ENCODE data around the gene HOGA1. TPM values are rescaled to one million over a fixed set of nuclear protein-coding genes. Genes with fewer than 3 reads are reported as not detected.

The HOGA1 gene
- total RNA-seq, 2 donors from 2014 or later, result 1.0 to 2.7 TPM

GRCh38 chr10:97607095-97607636, 23.0 kb downstream of the HOGA1 start:
- Histone ChIP-seq H3K36me3 (no peaks in the 10 kb centered on the region), H3K27me3 (replicated peaks; ENCODE audit: insufficient read depth) (no peaks in the 10 kb centered on the region), H3K27ac (no peak overlapping the region), H3K4me3 (no peak overlapping the region), H3K4me1 (replicated peaks) (no peaks in the 10 kb centered on the region), H3K9me3 (no peaks in the 10 kb centered on the region)
- no peak for TF ChIP-seq POLR2AphosphoS5 (IDR thresholded peaks at IDR 0.05)
- TF ChIP-seq POLR2A (IDR thresholded peaks at IDR 0.05), result no peak
- no peak for TF ChIP-seq CTCF (IDR thresholded peaks at IDR 0.05)
- DNase-seq (ENCODE audit: low spot score), result no peak
- intact Hi-C loops (cut with DNase I), result no loop called here
- 92% methylated on average over 5 of the region's 5 CpGs for WGBS

GRCh38 chr10:97608991-97609561, 24.9 kb downstream of the HOGA1 start:
- WGBS, result 72% methylated on average over 13 of the region's 13 CpGs
- Histone ChIP-seq H3K36me3 (no peaks in the 10 kb centered on the region), H3K27me3 (replicated peaks; ENCODE audit: insufficient read depth) (no peaks in the 10 kb centered on the region), H3K4me3 (no peak overlapping the region), H3K27ac (no peak overlapping the region), H3K4me1 (replicated peaks) (no peaks in the 10 kb centered on the region), H3K9me3 (no peaks in the 10 kb centered on the region)
- intact Hi-C loops (cut with DNase I), result no loop called here
- TF ChIP-seq POLR2AphosphoS5 (IDR thresholded peaks at IDR 0.05) (no peak), CTCF (IDR thresholded peaks at IDR 0.05) (no peak), POLR2A (IDR thresholded peaks at IDR 0.05) (no peak)
- no peak for DNase-seq (ENCODE audit: low spot score)

GRCh38 chr10:97611473-97611872, 27.3 kb downstream of the HOGA1 start:
- no peaks in the 10 kb centered on the region for H3K4me1 ChIP-seq (replicated peaks)
- H3K27me3 ChIP-seq (replicated peaks; ENCODE audit: insufficient read depth), result no peaks in the 10 kb centered on the region
- H3K9me3 ChIP-seq, result no peaks in the 10 kb centered on the region
- H3K36me3 ChIP-seq, result no peaks in the 10 kb centered on the region
- no peak overlapping the region for H3K27ac ChIP-seq
- WGBS, result 87% methylated on average over 12 of the region's 12 CpGs
- DNase-seq (ENCODE audit: low spot score), result no peak
- intact Hi-C loops (cut with DNase I), result loop anchor here (5.0 kb wide), 1 partner anchor 149 kb away; no protein-coding TSS in a partner anchor
- TF ChIP-seq CTCF (IDR thresholded peaks at IDR 0.05), result no peak
- TF ChIP-seq POLR2A (IDR thresholded peaks at IDR 0.05), result no peak
- TF ChIP-seq POLR2AphosphoS5 (IDR thresholded peaks at IDR 0.05), result no peak
- H3K4me3 ChIP-seq, result no peak overlapping the region

GRCh38 chr10:97612386-97612785, 28.2 kb downstream of the HOGA1 start:
- Histone ChIP-seq H3K27ac (no peak overlapping the region), H3K27me3 (replicated peaks; ENCODE audit: insufficient read depth) (no peaks in the 10 kb centered on the region), H3K36me3 (no peaks in the 10 kb centered on the region), H3K4me1 (replicated peaks) (no peaks in the 10 kb centered on the region), H3K9me3 (no peaks in the 10 kb centered on the region), H3K4me3 (no peak overlapping the region)
- peak in 3 of 4 experiments; percentile 33 to 68 (median 65) for TF ChIP-seq CTCF (IDR thresholded peaks at IDR 0.05)
- TF ChIP-seq POLR2A (IDR thresholded peaks at IDR 0.05), result no peak
- peak; percentile 55 for TF ChIP-seq POLR2AphosphoS5 (IDR thresholded peaks at IDR 0.05)
- intact Hi-C loops (cut with DNase I), result loop anchor here (2.0 to 5.0 kb wide), 2 partner anchors 40 to 150 kb away; partner anchors contain the start of gene ANKRD2
- 21% methylated on average over 2 of the region's 2 CpGs for WGBS
- DNase-seq (ENCODE audit: low spot score), result peak; percentile 13

DNA sequence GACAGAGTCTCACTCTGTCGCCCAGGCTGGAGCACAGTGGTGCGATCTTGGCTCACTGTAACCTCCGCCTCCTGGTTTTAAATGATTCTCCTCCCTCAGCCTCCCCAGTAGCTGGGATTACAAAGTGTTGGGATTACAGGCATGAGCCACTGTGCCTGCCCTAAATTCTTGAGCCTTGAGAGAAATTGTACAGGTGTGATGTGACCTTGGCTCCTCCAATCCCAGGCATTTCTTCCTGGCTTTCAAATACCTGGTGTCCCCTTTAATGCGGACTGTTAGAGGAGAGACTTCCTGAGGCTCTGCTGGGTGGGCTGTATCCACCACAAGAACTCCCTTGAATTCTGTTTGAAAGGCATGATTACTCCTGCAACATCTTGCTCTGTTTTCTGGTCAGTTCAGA, 34.1 kb downstream of the HOGA1 start:
- H3K4me1 ChIP-seq (replicated peaks), result no peaks in the 10 kb centered on the region
- H3K36me3 ChIP-seq, result no peaks in the 10 kb centered on the region
- DNase-seq (ENCODE audit: low spot score), result no peak
- no peaks in the 10 kb centered on the region for H3K27me3 ChIP-seq (replicated peaks; ENCODE audit: insufficient read depth)
- TF ChIP-seq POLR2AphosphoS5 (IDR thresholded peaks at IDR 0.05) (no peak), CTCF (IDR thresholded peaks at IDR 0.05) (no peak), POLR2A (IDR thresholded peaks at IDR 0.05) (no peak)
- intact Hi-C loops (cut with DNase I), result no loop called here
- H3K4me3 ChIP-seq, result no peak overlapping the region
- WGBS, result 96% methylated on average over 4 of the region's 4 CpGs
- H3K27ac ChIP-seq, result no peak overlapping the region
- H3K9me3 ChIP-seq, result no peaks in the 10 kb centered on the region
